Activated CD8-positive, alpha-beta memory T cell treated with anti-CD3 and anti-CD28 coated beads, Interleukin-2, amount 50 U/mL, for 4 hours (primary cell): ENCODE measurements around the gene DCAF11.
A peak's percentile ranks its signal among the peaks of the same experiment; 100 is the strongest.

Experiments
- DNase-seq: peaks from one replicate; pipeline ENCODE4 v3.0.0-alpha.2; 2020

The DCAF11 gene

GRCh38 chr14:24114532-24115421 is at the start of gene DCAF11, which contains the start of gene NRL:
Gene DCAF11 (plus strand): TSS chr14:24114777. CDS start chr14:24115595, 818 bp downstream.
Gene NRL (minus strand): TSS chr14:24114949. CDS start chr14:24082848, 32,101 bp downstream.
- peak; percentile 98 for DNase-seq

- no peak for DNase-seq
These were observed 49.7 kb upstream of the DCAF11 start for GRCh38 chr14:24064856-24065255.

GRCh38 chr14:24065408-24065807 is 49.2 kb upstream of the DCAF11 start:
- no peak for DNase-seq

GRCh38 chr14:24066496-24067132 is 48.0 kb upstream of the DCAF11 start:
- DNase-seq = no peak

- no peak for DNase-seq
These were observed 47.2 kb upstream of the DCAF11 start for GRCh38 chr14:24067133-24068082.

GRCh38 chr14:24068711-24069410 is 45.7 kb upstream of the DCAF11 start:
- peak; percentile 5 for DNase-seq

- DNase-seq = peak; percentile 5
These were observed 45.2 kb upstream of the DCAF11 start for GRCh38 chr14:24069411-24069735.

- no peak for DNase-seq
These were observed 44.1 kb upstream of the DCAF11 start for GRCh38 chr14:24070285-24071143.

GRCh38 chr14:24071144-24071697 is 43.4 kb upstream of the DCAF11 start, which contains the start of gene CPNE6:
Gene CPNE6 (plus strand): TSS chr14:24071562. CDS start chr14:24072937, 1,375 bp downstream.
- no peak for DNase-seq

- DNase-seq = no peak
These were observed 42.6 kb upstream of the DCAF11 start for GRCh38 chr14:24071836-24072430.

GRCh38 chr14:24072436-24072835 is 42.1 kb upstream of the DCAF11 start:
- no peak for DNase-seq

GRCh38 chr14:24072881-24073877 is 41.4 kb upstream of the DCAF11 start:
- DNase-seq = no peak

GRCh38 chr14:24074625-24075484 is 39.7 kb upstream of the DCAF11 start:
- no peak for DNase-seq

GRCh38 chr14:24075485-24076301 is 38.9 kb upstream of the DCAF11 start:
- DNase-seq = no peak

- no peak for DNase-seq
These were observed 38.3 kb upstream of the DCAF11 start for GRCh38 chr14:24076302-24076601.

GRCh38 chr14:24077086-24077485 is 37.5 kb upstream of the DCAF11 start:
- DNase-seq = no peak

- no peak for DNase-seq
These were observed 36.4 kb upstream of the DCAF11 start for GRCh38 chr14:24078146-24078545.
